HEK293 (cell line): ENCODE measurements around the gene SLC12A2.

Source experiments
- CTCF ChIA-PET: fragments of 350-600 bp; formaldehyde crosslinking; extraction: SDS; loops from one replicate; lab custom pipeline; 2021; ENCODE audit warnings: antibody characterized with exemption; lab: Yijun Ruan, JAX
- POLR2A ChIA-PET: fragments of 300-600 bp; formaldehyde crosslinking; extraction: SDS; loops from one replicate; lab custom pipeline; 2020; ENCODE audit warnings: antibody characterized with exemption, inconsistent platforms; lab: Yijun Ruan, JAX
- H3K27ac ChIP-seq: fragments of 200-500 bp; sonication (Bioruptor generic); 2 replicates; pipeline ENCODE4 v1.5.1; 2014; ENCODE audit warnings: low read depth, low read length, control low read depth, inconsistent platforms; ENCODE audit errors: extremely low read depth
- H3K36me3 ChIP-seq, 2 experiments: fragments of 200-500 bp in 1 of 2; sonication (Bioruptor generic) in 1 of 2; 1 replicate in 1 of 2; 2 replicates in 1 of 2; pipeline ENCODE4 v1.5.1; 2014 to 2017; ENCODE audit warnings: inconsistent platforms in 2 of 2, low read length in 2 of 2; ENCODE audit not compliant: control insufficient read depth in 2 of 2, insufficient read depth in 1 of 2
- H3K4me1 ChIP-seq: fragments of 200-500 bp; sonication (Bioruptor generic); 2 replicates; pipeline ENCODE4 v1.5.1; 2014; ENCODE audit warnings: mild to moderate bottlenecking, low read length, inconsistent platforms; ENCODE audit not compliant: control insufficient read depth, insufficient read depth
- H3K4me3 ChIP-seq: 2 replicates; pipeline ENCODE4 v1.5.1; 2011; ENCODE audit warnings: low read depth, mild to moderate bottlenecking, control low read depth, low read length, moderate library complexity
- H3K9me3 ChIP-seq: fragments of 200-500 bp; sonication (Bioruptor generic); 2 replicates; pipeline ENCODE4 v1.5.1; 2014; ENCODE audit warnings: low read depth, low read length, inconsistent platforms; ENCODE audit not compliant: control insufficient read depth, insufficient read depth
- GFI1B ChIP-seq: fragments of 450-650 bp; formaldehyde crosslinking; IDR thresholded peaks from 2 replicates; pipeline ENCODE4 v1.5.1; 2016; ENCODE audit warnings: missing biosample characterization, missing genetic modification characterization
- KLF1 ChIP-seq: fragments of 450-650 bp; formaldehyde crosslinking; IDR thresholded peaks from 2 replicates; pipeline ENCODE4 v1.5.1; 2016; ENCODE audit warnings: missing biosample characterization, missing genetic modification characterization
- KLF10 ChIP-seq: fragments of 450-650 bp; IDR thresholded peaks from 2 replicates; pipeline ENCODE4 v1.5.1; 2018; ENCODE audit warnings: missing biosample characterization, mild to moderate bottlenecking, missing genetic modification characterization
- MEIS1 ChIP-seq: sonication (generic); formaldehyde crosslinking; IDR thresholded peaks from 2 replicates; pipeline ENCODE4 v1.8.1; 2022; ENCODE audit warnings: missing genetic modification reagents, mild to moderate bottlenecking, borderline replicate concordance
- MZF1 ChIP-seq: fragments of 450-650 bp; formaldehyde crosslinking; IDR thresholded peaks from 2 replicates; pipeline ENCODE4 v1.5.1; 2017; ENCODE audit warnings: missing biosample characterization, missing genetic modification characterization, borderline replicate concordance
- SCRT1 ChIP-seq: fragments of 450-650 bp; formaldehyde crosslinking; IDR thresholded peaks from 2 replicates; pipeline ENCODE4 v1.5.1; 2016; ENCODE audit warnings: missing biosample characterization, missing genetic modification characterization, borderline replicate concordance
- SP2 ChIP-seq: fragments of 450-650 bp; formaldehyde crosslinking; IDR thresholded peaks from 2 replicates; pipeline ENCODE4 v1.5.1; 2016; ENCODE audit warnings: missing biosample characterization, missing genetic modification characterization
- SP3 ChIP-seq: fragments of 450-650 bp; formaldehyde crosslinking; IDR thresholded peaks from 2 replicates; pipeline ENCODE4 v1.5.1; 2016; ENCODE audit warnings: missing biosample characterization, missing genetic modification characterization
- ZIC2 ChIP-seq: fragments of 450-650 bp; formaldehyde crosslinking; IDR thresholded peaks from 2 replicates; pipeline ENCODE4 v1.5.1; 2016; ENCODE audit warnings: missing biosample characterization, missing genetic modification characterization
- ZNF112 ChIP-seq: fragments of 450-650 bp; formaldehyde crosslinking; IDR thresholded peaks from 2 replicates; pipeline ENCODE4 v1.5.0; 2017; ENCODE audit warnings: missing biosample characterization, missing genetic modification characterization
- ZNF184 ChIP-seq: fragments of 450-650 bp; IDR thresholded peaks from 2 replicates; pipeline ENCODE4 v1.5.1; 2018; ENCODE audit warnings: missing biosample characterization, mild to moderate bottlenecking, missing genetic modification characterization
- ZNF266 ChIP-seq: fragments of 450-650 bp; formaldehyde crosslinking; IDR thresholded peaks from 2 replicates; pipeline ENCODE4 v1.5.1; 2016; ENCODE audit warnings: missing biosample characterization, missing genetic modification characterization, low read depth
- ZNF311 ChIP-seq: fragments of 450-650 bp; formaldehyde crosslinking; IDR thresholded peaks from 2 replicates; pipeline ENCODE4 v1.5.1; 2017; ENCODE audit warnings: missing biosample characterization, missing genetic modification characterization, borderline replicate concordance
- ZNF558 ChIP-seq: fragments of 450-650 bp; formaldehyde crosslinking; IDR thresholded peaks from 2 replicates; pipeline ENCODE4 v1.5.1; 2016; ENCODE audit warnings: missing biosample characterization, missing genetic modification characterization
- ZNF585B ChIP-seq: fragments of 450-650 bp; formaldehyde crosslinking; IDR thresholded peaks from 2 replicates; pipeline ENCODE4 v1.5.1; 2016; ENCODE audit warnings: missing biosample characterization, missing genetic modification characterization
- ZNF621 ChIP-seq: fragments of 450-650 bp; formaldehyde crosslinking; IDR thresholded peaks from 2 replicates; pipeline ENCODE4 v1.5.1; 2017; ENCODE audit warnings: missing biosample characterization, missing genetic modification characterization
- TF ChIP-seq, protein P1 (sequence below): fragments of 450-650 bp; formaldehyde crosslinking; IDR thresholded peaks from 2 replicates; pipeline ENCODE4 v1.5.1; 2017; ENCODE audit warnings: missing biosample characterization, mild to moderate bottlenecking, missing genetic modification characterization, moderate library complexity
- TF ChIP-seq, protein P2 (sequence below): fragments of 450-650 bp; formaldehyde crosslinking; IDR thresholded peaks from 2 replicates; pipeline ENCODE4 v1.5.1; 2016; ENCODE audit warnings: missing biosample characterization, missing genetic modification characterization
- TF ChIP-seq, protein P3 (sequence below): fragments of 450-650 bp; formaldehyde crosslinking; conservative IDR thresholded peaks from 2 replicates; pipeline ENCODE4 v1.5.1; 2016; ENCODE audit warnings: low read depth, missing biosample characterization, missing genetic modification characterization
- TF ChIP-seq, protein P4 (sequence below): fragments of 450-650 bp; IDR thresholded peaks from 2 replicates; pipeline ENCODE4 v1.5.1; 2018; ENCODE audit warnings: missing biosample characterization, missing genetic modification characterization
- TF ChIP-seq, protein P5 (sequence below): fragments of 450-650 bp; formaldehyde crosslinking; IDR thresholded peaks from 2 replicates; pipeline ENCODE4 v1.5.1; 2016; ENCODE audit warnings: missing biosample characterization, missing genetic modification characterization
- TF ChIP-seq, protein P6 (sequence below): fragments of 450-650 bp; formaldehyde crosslinking; IDR thresholded peaks from 2 replicates; pipeline ENCODE4 v1.5.1; 2016; ENCODE audit warnings: missing biosample characterization, missing genetic modification characterization

SLC12A2 gene

DNA sequence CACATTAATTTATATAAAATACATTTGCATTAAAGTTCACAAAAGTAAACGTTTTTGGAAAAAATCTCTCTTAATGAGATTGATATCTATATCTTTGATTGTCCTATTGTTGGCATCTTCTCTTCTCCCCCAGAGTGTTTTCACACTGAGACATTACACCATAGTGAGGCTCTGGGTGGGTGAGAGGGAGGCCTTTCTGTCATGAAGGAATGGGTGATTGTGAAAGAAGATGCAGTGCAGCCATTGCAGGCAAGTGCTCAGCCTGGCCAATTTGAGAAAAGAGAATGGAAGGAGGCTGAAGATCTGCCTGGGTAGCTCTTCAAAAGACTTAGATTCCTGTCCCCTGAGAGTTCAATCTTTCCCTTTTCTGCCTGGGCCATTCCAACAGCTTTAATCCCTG lies 140.8 kb downstream of the SLC12A2 start:
- no peak overlapping the region for H3K4me3 ChIP-seq
- peaks cover 13% of the 10 kb centered on the region for H3K4me1 ChIP-seq
- TF ChIP-seq ZNF621 (tag by site-specific recombination) = no peak
- no peak for TF ChIP-seq KLF1 (tag by site-specific recombination)
- TF ChIP-seq GFI1B (tag by site-specific recombination) = no peak
- TF ChIP-seq ZNF311 (tag by site-specific recombination) = no peak
- TF ChIP-seq SP3 = no peak
- no peak for TF ChIP-seq ZNF112 (tag by site-specific recombination)
- TF ChIP-seq MEIS1 (CRISPR knock-in tag) = no peak
- TF ChIP-seq, all 188 proteins: peak for 0
- Histone ChIP-seq H3K9me3 (no peaks in the 10 kb centered on the region), H3K27ac (no peak overlapping the region), H3K36me3 (no peaks in the 10 kb centered on the region)
- POLR2A ChIA-PET = no interaction called here
- CTCF ChIA-PET = interaction anchor here (0.6 to 1.0 kb wide), 2 partner anchors 32 to 619 kb away, joined by 3 read pairs; no protein-coding TSS in a partner anchor

DNA sequence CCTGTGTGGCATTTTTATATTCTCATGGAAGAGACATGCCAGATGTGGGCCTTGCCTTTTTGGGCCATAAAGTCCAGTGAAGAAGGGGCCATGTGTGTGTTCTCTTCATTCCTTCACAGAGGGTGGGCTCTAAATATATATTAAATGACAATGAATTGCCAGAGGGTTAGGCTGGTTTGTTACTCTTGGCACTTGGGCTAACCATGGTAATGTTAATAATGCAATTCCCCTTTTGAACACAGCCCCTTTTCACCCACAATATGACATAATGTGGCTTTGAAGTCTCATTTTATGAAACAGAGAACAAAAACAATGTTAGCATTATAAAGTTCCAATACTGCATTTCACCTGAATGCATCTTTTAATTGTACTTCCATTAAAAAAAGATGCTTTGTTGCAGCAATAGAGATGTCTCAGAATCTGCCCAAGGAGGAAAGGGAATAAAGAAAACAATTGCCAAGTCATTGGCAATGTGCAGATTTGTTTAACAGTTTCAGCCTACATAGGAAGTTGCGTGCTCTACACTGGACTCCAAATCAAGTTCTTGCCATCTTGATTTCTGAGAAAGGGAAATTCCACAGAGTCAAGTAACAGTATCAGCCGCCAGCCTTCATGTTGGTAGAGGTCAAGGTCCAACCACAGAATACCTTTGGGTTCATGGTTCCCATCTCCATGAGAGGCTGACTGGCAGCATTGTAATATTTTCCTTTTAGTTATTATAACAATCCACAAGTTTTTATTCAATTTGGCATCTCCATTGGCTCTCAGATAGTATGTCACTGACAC lies 141.9 kb downstream of the SLC12A2 start:
- no peak overlapping the region for H3K4me3 ChIP-seq
- no peak overlapping the region for H3K27ac ChIP-seq
- ChIA-PET POLR2A (no interaction called here), CTCF (no interaction called here)
- peaks cover 13% of the 10 kb centered on the region for H3K4me1 ChIP-seq
- no peaks in the 10 kb centered on the region for H3K36me3 ChIP-seq
- no peaks in the 10 kb centered on the region for H3K9me3 ChIP-seq
- TF ChIP-seq ZIC2 (tag by site-specific recombination) = no peak
- TF ChIP-seq, protein P1, sequence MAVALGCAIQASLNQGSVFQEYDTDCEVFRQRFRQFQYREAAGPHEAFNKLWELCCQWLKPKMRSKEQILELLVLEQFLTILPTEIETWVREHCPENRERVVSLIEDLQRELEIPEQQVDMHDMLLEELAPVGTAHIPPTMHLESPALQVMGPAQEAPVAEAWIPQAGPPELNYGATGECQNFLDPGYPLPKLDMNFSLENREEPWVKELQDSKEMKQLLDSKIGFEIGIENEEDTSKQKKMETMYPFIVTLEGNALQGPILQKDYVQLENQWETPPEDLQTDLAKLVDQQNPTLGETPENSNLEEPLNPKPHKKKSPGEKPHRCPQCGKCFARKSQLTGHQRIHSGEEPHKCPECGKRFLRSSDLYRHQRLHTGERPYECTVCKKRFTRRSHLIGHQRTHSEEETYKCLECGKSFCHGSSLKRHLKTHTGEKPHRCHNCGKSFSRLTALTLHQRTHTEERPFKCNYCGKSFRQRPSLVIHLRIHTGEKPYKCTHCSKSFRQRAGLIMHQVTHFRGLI (tag by site-specific recombination) = no peak
- TF ChIP-seq, protein P2, sequence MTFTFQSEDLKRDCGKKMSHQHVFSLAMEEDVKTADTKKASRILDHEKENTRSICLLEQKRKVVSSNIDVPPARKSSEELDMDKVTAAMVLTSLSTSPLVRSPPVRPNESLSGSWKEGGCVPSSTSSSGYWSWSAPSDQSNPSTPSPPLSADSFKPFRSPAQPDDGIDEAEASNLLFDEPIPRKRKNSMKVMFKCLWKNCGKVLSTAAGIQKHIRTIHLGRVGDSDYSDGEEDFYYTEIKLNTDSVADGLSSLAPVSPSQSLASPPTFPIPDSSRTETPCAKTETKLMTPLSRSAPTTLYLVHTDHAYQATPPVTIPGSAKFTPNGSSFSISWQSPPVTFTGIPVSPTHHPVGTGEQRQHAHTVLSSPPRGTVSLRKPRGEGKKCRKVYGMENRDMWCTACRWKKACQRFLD (tag by site-specific recombination) = no peak
- TF ChIP-seq KLF10 (tag by site-specific recombination) = no peak
- TF ChIP-seq, protein P3, sequence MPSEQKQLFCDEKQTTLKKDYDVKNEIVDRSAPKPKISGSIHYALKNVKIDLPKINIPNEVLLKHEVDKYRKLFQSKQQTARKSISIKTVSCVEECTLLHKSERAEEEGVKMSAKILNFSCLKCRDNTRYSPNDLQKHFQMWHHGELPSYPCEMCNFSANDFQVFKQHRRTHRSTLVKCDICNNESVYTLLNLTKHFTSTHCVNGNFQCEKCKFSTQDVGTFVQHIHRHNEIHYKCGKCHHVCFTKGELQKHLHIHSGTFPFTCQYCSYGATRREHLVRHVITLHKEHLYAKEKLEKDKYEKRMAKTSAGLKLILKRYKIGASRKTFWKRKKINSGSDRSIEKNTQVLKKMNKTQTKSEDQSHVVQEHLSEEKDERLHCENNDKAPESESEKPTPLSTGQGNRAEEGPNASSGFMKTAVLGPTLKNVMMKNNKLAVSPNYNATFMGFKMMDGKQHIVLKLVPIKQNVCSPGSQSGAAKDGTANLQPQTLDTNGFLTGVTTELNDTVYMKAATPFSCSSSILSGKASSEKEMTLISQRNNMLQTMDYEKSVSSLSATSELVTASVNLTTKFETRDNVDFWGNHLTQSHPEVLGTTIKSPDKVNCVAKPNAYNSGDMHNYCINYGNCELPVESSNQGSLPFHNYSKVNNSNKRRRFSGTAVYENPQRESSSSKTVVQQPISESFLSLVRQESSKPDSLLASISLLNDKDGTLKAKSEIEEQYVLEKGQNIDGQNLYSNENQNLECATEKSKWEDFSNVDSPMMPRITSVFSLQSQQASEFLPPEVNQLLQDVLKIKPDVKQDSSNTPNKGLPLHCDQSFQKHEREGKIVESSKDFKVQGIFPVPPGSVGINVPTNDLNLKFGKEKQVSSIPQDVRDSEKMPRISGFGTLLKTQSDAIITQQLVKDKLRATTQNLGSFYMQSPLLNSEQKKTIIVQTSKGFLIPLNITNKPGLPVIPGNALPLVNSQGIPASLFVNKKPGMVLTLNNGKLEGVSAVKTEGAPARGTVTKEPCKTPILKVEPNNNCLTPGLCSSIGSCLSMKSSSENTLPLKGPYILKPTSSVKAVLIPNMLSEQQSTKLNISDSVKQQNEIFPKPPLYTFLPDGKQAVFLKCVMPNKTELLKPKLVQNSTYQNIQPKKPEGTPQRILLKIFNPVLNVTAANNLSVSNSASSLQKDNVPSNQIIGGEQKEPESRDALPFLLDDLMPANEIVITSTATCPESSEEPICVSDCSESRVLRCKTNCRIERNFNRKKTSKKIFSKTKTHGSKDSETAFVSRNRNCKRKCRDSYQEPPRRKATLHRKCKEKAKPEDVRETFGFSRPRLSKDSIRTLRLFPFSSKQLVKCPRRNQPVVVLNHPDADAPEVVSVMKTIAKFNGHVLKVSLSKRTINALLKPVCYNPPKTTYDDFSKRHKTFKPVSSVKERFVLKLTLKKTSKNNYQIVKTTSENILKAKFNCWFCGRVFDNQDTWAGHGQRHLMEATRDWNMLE (tag by site-specific recombination) = no peak
- TF ChIP-seq, protein P4, sequence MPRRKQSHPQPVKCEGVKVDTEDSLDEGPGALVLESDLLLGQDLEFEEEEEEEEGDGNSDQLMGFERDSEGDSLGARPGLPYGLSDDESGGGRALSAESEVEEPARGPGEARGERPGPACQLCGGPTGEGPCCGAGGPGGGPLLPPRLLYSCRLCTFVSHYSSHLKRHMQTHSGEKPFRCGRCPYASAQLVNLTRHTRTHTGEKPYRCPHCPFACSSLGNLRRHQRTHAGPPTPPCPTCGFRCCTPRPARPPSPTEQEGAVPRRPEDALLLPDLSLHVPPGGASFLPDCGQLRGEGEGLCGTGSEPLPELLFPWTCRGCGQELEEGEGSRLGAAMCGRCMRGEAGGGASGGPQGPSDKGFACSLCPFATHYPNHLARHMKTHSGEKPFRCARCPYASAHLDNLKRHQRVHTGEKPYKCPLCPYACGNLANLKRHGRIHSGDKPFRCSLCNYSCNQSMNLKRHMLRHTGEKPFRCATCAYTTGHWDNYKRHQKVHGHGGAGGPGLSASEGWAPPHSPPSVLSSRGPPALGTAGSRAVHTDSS = no peak
- no peak for TF ChIP-seq SP2 (tag by site-specific recombination)
- TF ChIP-seq, protein P5, sequence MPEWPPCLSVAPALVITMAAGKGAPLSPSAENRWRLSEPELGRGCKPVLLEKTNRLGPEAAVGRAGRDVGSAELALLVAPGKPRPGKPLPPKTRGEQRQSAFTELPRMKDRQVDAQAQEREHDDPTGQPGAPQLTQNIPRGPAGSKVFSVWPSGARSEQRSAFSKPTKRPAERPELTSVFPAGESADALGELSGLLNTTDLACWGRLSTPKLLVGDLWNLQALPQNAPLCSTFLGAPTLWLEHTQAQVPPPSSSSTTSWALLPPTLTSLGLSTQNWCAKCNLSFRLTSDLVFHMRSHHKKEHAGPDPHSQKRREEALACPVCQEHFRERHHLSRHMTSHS (tag by site-specific recombination) = no peak
- TF ChIP-seq ZNF184 (tag by site-specific recombination) = no peak
- no peak for TF ChIP-seq SCRT1 (tag by site-specific recombination)
- TF ChIP-seq, protein P6, sequence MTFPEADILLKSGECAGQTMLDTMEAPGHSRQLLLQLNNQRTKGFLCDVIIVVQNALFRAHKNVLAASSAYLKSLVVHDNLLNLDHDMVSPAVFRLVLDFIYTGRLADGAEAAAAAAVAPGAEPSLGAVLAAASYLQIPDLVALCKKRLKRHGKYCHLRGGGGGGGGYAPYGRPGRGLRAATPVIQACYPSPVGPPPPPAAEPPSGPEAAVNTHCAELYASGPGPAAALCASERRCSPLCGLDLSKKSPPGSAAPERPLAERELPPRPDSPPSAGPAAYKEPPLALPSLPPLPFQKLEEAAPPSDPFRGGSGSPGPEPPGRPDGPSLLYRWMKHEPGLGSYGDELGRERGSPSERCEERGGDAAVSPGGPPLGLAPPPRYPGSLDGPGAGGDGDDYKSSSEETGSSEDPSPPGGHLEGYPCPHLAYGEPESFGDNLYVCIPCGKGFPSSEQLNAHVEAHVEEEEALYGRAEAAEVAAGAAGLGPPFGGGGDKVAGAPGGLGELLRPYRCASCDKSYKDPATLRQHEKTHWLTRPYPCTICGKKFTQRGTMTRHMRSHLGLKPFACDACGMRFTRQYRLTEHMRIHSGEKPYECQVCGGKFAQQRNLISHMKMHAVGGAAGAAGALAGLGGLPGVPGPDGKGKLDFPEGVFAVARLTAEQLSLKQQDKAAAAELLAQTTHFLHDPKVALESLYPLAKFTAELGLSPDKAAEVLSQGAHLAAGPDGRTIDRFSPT (tag by site-specific recombination) = no peak
- TF ChIP-seq ZNF585B = no peak
- peak; percentile 91; the same call in 1 of the 2 replicates for TF ChIP-seq MZF1 (tag by site-specific recombination)
- no peak for TF ChIP-seq ZNF266 (tag by site-specific recombination)
- no peak for TF ChIP-seq ZNF558 (tag by site-specific recombination)
